Measurements from ENCODE around the gene PXT1.
"Not testable (repeated sequence)": the region's sequence is repeated elsewhere in the genome, so short reads cannot be mapped to it uniquely, and the experiment has no call there.

Gene PXT1

DNA sequence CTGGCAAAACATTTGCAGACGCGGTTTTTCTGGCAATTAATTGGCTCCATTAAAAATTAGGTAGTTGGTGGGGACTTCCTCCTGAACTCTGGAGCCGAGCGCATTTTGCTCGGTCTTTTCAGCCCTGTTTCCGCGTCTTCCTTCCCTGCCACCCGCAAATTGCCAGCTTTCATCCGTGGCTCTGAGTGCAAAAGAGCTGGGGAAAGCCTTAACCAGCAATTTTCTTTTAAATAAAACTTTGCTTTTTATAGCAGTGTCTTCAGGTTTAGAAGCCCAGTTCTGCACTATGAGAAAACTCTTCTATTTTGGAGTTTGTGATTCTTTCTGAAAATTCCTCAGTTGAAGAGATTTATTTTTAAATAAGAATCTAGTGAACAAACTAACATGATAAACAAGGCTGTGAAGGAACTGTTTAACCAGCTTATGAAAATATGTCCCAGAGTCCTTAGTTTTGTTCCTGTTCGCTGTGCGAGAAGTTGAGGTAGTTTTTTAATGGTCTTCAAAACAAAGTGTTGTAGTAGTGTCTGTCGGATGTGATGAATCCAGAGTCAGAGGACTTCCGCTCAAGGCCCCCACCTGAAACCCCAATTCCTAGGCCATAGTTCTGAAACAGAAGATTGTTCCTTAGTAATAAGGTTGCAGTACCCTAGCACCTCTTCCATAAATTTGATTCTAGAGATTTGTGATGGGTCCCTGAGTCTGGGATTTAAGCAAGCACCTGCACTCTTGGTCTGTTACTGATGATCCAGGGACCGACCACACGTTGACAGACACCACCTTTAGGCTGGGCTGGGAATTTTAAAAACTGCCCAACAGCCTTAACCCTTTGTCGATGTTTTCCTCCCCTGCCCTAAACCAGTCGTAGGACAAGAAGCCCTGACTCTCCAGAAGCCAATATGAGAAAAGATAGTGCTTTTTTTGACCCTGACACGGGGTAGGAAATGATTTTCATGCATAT is 1.1 kb upstream of the PXT1 start:
- no peak for DNase-seq

DNA sequence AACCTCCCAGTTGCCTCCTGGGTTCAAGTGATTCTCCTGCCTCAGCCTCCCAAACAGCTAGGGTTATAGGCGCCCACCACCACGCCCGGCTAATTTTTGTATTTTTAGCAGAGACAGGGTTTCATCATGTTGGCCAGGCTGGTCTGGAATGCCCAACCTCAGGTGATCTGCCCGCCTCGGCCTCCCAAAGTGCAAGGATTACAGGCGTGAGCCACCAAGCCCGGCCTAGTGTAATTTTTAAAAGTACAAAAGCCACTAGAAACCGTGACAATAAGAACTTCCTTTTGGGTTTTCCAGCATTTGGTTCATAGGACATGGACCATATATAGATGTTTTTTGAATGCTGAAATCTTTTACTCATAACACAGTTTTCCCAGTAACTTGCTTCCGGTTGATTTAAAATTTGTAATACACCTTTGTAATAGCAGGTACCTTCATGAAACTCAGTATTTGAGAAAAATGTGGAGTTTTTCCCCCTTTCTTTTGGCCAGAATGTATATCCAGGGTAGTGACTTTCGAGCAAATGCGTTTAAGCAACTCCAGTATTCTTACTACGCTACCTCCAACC is 467 bp downstream of the PXT1 start:
- DNase-seq, result no peak

DNA sequence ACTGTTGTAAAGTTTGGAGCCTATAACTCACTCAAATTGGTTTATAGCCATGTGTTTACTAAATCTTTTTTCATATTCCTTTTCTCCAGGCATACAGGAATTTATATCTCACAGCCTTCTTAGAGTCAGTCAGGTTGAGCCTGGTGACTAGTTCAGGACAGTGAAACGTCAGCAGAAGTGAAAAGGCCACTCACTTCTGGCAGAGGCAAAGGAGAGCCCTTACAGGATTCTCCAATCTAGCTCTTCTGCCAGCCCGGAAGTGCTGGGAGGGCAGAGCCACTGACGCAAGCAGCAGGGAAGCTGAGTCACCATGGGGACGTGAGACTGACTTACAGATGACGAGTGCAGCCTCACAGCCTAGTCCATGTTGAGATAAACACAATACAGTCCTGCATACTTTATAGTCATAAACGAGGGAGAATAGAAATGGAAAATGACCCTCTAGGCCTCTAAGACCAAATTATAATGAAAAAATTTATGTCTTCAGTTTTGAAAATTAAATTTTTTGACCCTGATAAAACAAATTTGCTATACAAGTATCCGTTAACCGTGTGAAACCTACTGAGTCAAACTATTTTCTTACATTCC is 1.3 kb downstream of the PXT1 start:
- DNase-seq, result peak; percentile 81 to 83

DNA sequence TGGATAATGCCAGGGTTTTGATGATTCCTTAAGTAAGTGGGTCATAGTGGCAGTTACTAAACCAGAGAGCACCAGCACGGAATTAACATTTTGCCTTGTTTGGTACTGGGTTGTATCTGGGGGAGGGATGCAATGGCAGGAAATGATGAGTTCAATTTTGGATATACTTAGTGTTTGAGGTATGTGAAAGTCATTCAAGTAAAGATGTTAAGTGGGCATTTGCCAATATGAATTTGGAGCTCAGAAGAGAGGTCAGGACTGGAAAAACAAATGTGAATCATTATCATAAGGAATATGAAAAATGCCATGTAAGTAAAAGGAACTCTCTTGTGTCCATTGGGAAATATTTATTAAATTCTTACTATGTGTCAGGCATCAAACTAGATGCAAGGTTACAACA is 6.2 kb downstream of the PXT1 start:
- no peak for DNase-seq

DNA sequence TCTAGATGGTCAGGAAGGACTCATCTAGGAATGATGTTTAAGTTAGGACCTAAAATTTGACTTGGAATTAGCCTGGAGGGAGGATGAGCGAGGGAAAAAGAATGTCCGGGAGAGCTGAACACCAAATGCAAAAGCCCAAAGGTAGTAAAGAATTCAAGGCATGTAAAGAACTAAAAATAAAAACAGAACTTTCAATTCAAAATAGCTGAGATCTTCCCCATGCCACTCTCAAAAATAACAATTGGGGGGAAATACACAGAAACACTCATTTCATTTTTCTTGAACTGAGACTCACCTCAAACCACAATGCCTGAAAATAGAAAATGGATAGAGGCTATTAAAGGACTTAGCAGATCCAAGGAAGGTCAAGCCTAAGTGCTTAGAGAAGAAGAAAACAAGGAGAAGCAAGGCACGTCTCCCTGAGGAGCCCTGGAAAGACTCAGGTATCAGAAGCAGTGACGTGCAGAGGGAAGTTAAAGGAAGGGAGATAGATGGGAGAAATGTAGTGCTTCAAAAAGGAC is 10.4 kb downstream of the PXT1 start:
- no peak for DNase-seq

DNA sequence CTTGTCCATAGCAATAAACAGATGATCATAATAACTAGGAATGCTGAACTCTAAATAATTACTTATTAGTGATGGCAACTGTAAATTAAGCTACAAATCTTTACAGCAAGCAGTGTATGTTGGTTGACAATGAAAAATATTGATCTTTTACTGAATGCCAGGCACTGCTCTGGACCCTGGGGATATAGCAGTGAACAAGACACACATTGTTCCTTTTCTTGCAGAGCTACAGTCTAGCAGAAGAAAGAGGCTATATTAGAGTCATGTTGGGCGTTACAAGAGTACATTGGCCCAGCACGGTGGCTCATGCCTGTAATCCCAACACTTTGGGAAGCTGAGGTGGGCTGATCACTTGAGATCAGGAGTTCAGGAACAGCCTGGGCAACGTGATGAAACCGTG is 11.5 kb downstream of the PXT1 start:
- no peak for DNase-seq

DNA sequence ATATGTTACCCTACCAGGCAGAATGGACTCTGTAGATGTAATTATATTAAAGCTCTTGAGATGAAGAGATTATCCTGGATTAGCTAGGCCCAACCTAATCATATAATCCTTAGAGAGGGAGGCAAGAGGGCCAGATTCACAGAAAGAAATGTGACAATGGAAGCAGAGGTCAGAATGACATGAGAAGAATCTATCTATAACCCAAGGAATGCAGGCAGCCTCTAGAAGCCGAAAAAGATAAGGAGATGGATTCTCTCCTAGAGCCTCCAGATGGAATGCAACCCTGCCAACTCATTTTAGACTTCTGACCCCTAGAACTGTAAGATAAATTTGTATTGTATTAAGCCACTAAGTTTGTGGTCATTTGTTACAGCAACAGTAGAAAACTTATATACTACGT is 12.3 kb downstream of the PXT1 start:
- no peak for DNase-seq

DNA sequence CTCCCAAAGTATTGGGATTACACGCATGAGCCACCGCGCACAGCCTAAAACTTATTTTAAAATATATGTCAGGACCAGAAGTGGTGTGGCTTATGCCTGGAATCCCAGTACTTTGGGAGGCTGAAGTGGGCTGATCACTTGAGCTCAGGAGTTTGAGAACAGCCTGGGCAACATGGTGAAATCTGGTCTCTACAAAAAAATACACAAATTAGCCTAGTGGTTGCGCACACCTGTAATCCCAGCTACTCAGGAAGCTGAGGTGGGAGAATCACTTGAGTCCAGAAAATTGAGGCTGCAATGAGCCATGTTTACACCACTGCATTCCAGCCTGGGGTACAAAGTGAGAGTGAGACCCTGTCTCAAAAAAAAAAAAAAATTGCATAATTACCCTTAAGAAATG is 13.7 kb downstream of the PXT1 start:
- no peak for DNase-seq

DNA sequence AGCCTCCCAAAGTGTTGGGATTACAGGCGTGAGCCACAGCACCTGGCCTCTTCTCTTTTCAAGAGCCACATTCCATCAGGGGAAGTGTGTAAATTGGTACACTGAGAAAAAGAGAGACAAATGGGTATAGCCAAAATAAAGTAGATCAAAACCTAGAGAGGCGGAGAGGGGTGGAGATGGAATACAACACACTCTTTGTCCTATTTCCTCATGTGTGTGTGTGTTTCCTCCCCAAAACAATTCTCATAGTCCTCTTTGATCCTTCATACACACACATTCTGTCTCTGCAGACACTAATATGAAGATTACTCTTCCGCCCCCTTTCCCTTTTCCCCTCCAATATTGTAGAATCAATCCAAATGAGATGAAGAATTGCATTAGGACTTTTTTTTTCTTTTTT is 16.0 kb downstream of the PXT1 start:
- no peak for DNase-seq

DNA sequence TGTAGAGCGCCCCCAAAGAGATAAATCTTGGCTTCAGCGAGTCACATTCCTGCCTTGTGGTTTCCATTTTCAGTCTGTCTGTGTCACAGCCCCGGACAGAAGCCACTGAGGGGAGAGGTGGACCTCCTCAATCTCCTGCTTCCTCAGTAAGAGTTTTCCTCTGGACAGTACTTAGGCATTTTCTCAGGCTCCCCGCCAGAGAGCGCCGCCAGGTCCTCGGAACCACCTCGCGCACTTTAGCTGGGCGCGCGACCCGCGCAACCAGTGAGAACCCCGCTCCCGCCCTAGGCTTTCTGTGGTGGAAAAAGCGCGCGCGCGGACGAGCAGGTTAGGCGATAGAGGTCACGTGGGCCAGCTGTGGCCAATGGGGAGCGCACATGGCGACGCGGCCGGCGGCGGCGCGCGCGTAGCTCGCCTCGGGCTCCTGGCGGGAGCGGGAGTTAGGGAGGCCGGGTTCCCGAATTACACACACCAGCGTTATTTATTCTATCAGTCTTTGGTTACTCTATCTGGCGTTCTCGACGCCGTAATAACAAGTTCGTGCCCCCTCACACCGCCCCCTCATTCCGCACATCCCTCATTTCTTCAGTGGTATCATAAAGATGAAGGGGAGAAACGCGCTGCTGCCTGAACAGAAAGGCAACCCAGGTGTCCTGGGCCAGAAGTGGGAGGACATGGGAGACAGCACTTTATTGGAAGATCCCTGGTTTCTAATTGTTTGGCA is 19.4 kb downstream of the PXT1 start:
- peak; percentile 98 for DNase-seq

DNA sequence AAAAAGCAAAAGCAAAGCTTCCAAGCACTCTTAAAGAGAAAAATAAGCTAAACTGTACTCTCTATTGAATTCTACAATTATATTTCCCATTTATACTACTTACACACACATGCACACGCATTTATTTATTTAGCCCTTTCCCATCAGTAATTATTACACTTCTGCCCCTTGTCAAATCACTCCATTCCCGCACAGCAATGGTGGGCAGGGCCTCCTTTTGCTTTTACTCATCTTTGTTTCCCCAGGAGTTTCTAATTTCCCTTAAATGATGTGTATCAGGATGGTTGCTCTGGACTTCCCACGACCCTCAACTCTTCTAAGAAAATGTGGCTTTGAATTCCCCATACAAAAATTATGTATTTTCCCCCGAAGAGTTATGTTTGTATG is 19.9 kb downstream of the PXT1 start:
- DNase-seq, result no peak

DNA sequence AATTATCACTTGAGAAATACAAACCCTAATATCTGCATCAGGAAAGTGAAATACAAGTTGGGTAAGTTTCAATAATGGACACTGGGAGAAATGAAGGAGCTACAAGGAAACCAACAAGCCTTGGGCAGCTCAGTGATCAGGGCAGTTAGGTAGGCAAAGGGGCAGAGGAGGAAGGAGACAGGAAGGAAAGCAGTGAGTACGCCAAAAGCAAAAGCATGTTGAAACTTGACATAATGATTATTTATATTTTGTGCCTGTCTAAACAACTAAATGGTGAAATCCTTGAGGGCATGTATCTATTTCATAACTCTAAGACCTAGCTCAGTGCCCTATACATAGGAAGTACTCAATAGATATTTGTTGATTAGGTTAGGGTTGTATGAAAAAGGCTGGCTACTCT is 23.3 kb downstream of the PXT1 start:
- no peak for DNase-seq

DNA sequence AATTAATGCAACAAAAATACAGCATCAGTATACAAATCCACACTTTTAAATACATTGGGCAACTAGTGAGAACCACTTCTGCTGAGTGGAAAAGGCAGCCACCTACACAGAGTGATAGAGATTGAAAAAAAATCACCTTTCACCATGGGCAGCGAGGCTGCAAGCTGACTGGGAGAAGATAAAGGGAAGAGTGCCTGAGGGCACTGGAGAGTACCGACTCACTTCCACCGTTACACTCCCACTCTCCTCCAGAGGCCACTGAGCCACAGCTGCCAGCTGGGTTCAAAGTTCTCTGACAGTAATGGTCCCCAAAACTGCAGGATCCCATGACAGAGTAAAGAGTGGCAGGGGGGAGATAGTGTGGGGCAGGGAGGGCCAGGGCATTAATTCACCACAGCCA is 24.1 kb downstream of the PXT1 start:
- no peak for DNase-seq

DNA sequence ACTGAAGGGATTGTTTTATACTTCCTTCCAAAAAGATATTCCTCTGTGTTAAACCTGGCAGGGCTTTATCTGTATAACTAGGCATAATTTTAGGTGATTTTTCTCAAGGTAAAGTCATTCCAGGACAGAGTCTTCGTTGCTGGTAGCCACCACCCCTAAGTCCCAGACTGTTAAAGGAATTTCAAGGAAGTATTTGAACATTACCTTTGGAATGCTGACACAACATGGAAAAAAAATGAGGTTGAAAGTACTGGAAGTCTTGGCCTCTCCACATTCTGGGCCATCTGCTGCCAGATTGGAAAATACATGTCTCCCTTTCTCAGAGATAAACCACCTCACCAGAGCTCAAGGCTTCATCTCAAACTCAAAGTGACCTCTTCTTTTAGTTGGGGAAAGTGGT is 28.2 kb downstream of the PXT1 start:
- no peak for DNase-seq

DNA sequence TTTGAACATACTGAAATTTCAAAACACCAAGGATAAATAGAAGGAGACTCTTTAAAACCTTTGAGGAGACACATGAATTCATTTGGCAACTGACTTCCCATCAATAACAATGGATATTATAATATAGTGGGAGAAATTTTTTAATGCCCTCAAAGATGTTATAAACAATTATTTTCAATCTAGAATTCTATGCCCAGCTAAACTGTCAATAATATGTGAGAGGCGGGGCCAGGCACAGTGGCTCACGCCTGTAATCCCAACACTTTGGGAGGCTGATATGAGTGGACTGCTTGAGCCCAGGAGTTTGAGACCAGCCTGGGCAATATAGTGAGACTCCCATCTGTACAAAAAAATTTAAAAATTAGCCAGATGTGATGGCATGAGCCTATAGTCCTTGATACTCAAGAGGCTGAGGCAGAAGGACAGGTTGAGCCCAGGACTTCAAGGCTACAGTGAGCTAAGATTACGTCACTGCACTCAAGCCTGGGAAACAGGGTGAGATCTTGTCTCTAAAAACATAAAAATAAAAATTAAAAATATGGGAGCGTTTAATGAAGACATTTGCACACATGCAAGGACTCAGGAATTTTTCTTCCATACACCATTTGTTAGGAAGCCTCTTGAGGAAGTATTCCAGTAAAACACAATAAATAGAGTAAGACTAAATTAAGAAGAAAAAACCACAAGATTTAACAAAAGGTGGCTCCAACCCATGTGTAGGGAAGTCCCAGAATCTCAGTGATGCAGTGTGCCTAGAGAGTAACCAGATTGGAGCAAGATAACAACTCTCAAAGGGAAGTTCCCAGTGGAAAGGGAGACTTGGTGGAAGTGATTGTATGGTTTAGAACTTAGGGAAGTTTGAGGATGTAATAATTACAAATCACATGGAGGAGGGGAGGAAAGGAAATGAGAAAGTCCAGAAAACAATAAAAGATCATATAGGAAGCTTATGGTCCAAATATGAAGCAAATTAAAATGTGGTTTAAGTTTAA is 28.9 kb downstream of the PXT1 start:
- no peak for DNase-seq

DNA sequence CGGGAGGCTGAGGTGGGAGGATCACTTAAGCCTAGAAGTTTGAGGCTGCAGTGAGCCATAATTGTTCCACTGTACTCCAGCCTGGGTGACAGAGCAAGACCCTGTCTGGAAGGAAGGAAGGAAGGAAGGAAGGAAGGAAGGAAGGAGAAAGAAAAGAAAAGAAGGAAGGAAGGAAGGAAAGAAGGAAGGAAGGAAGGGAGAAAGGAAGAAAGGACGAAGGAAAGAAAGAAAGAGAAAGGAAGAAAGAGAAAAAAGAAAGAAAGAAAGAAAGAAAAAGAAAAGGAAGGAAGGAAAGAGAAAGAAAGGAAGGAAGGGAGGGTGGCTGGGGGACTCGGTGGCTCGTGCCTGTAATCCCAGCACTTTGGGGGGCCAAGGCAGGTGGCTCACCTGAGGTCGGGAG is 32.9 kb downstream of the PXT1 start:
- not testable (repeated sequence) for DNase-seq

DNA sequence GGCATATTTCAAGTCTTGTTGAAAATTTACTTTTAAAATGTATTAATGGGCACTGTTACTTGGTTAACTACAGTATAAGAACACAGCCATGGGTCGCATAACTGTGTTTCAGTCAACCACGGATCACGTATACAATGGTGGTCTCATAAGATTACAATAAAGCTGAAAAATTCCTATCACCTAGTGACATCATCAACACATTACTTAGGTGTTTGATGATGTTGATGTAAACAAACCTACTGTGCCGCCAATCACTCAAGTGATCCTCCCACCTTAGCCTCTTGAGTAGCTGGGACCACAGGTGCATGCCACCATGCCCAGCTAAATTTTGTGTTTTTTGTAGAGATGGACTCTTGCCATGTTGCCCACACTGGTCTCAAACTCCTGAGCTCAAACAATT is 38.5 kb downstream of the PXT1 start:
- no peak for DNase-seq

DNA sequence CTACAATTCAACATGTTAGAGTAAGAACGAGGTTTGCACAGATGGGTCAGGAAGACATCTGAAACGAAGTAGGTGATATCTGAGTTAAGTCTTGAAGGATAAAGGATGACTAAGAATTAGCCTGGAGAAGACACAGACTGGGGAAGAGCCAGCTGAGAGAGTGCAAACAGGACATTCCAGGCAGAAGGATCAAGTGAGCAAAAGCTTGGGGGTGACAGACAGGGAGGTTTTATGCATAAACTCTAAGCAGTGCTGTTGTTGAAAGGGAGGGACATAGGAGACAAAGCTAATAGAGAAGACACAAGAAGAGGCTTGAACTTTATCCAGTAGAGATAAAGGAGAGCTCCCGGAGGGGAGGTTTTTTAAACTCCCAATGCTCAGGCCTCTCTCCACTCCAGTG is 40.2 kb downstream of the PXT1 start:
- DNase-seq, result no peak

DNA sequence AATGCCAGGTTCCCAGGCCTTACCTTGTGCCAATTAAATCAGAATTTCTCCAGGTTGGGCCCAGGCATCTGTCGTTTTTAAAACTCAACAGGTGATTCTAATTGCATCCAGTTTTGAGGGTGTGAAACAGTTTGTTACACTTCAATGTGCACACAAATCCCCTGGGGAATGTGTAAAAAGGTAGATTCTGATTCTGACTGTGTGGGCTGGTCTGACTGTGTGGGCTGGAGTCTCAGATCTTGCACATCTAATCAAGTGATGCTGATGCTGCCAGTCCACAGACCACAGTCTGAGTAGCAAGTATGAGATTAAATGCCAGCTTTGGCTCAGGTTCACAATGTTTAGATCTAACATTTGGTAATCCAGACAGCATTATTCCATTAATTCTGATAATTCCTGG is 42.7 kb downstream of the PXT1 start:
- no peak for DNase-seq

DNA sequence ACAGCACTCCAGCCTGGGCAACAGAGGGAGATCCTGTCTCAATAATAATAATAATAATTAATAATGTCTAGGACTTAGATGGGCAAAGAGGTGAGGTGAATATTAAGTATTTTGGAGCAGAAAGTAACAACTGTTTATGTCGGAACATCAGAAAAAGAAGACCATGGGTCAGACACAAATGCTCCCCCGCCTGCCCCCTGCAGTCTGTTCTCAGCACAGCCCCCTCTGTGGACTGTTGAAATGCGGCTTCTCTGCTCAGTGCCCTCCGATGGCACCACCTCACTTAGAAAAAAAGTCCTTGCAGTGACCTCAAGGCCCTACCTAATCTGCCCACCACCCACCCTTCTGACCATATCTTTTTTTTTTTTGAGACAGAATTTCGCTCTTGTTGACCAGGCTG is 50.0 kb downstream of the PXT1 start:
- DNase-seq, result no peak

DNA sequence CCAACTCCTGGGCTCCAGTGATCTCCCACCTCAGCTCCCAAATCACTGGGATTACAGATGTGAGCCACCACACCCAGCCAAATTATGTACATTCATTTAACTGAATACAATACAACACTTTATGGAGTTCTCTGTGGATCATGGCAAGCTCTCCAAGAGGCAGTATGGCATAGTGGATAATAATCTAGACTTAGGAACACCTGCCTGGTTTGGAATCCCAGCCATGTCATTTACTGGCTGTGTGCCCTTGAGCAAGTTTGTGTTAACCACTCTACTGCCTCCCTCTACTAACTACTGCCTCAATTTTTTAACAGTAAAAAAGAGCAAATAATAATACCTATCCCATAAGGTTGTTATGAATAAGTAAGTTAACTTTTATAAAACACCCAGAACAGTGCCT is 53.3 kb downstream of the PXT1 start:
- no peak for DNase-seq
